Heart left ventricle (tissue), 16 donors: ENCODE results near the gene LSM2. TPM values are rescaled to one million over a fixed set of nuclear protein-coding genes. Genes with fewer than 3 reads are reported as not detected.
A peak's percentile ranks its signal among the peaks of the same experiment; 100 is the strongest.
"Not testable (repeated sequence)": the region's sequence is repeated elsewhere in the genome, so short reads cannot be mapped to it uniquely, and the experiment has no call there.

Experiments used
- ATAC-seq, 4 donors: fragments of 200-7000 bp; cut with Tn5 transposase; one replicate each; pipeline ENCODE4 v1.9.1; 2020 to 2022; ENCODE audit warnings: moderate library complexity in 4 of 4, mild to moderate bottlenecking in 3 of 4, moderate number of reproducible peaks in 1 of 4
- DNase-seq, 5 donors: peaks; one replicate each; pipeline ENCODE4 v3.0.0-alpha.2; 2020
- H3K27ac ChIP-seq, 12 donors: fragments of 200-600 bp; sonication (generic) in 4 of 12; one replicate each; pipeline versions ENCODE4 v1.5.0 to v1.8.0; 2016 to 2022; ENCODE audit warnings: mild to moderate bottlenecking in 2 of 12
- H3K27me3 ChIP-seq, 9 donors: fragments of 200-600 bp; sonication (generic) in 2 of 9; one replicate each; pipeline versions ENCODE4 v1.5.1 to v1.8.0; 2016 to 2022; ENCODE audit warnings: mild to moderate bottlenecking in 3 of 9
- H3K36me3 ChIP-seq, 9 donors: fragments of 200-600 bp; sonication (generic) in 2 of 9; one replicate each; pipeline versions ENCODE4 v1.5.0 to v1.8.0; 2018 to 2022; ENCODE audit warnings: mild to moderate bottlenecking in 2 of 9
- H3K4me1 ChIP-seq, 12 donors: fragments of 200-600 bp; sonication (generic) in 4 of 12; one replicate each; pipeline versions ENCODE4 v1.5.0 to v1.8.0; 2016 to 2022; ENCODE audit warnings: mild to moderate bottlenecking in 3 of 12
- H3K4me3 ChIP-seq, 12 donors: fragments of 200-600 bp; sonication (generic) in 4 of 12; one replicate each; pipeline versions ENCODE4 v1.5.0 to v1.8.0; 2017 to 2022; ENCODE audit warnings: mild to moderate bottlenecking in 9 of 12, moderate library complexity in 4 of 12
- H3K9me3 ChIP-seq, 12 donors: fragments of 200-600 bp; sonication (generic) in 4 of 12; one replicate each; pipeline versions ENCODE4 v1.5.0 to v1.8.0; 2016 to 2022; ENCODE audit warnings: mild to moderate bottlenecking in 1 of 12
- CTCF ChIP-seq, 12 donors: fragments of 200-600 bp; sonication (generic) in 4 of 12; IDR thresholded peaks; one replicate each; pipeline versions ENCODE4 v1.5.0 to v1.8.0; 2018 to 2022; ENCODE audit warnings: antibody characterized with exemption in 12 of 12, mild to moderate bottlenecking in 5 of 12
- POLR2A ChIP-seq, 2 donors: fragments of 450-650 bp; IDR thresholded peaks; one replicate each; pipeline ENCODE4 v1.6.1; 2017; ENCODE audit warnings: antibody characterized with exemption in 2 of 2, mild to moderate bottlenecking in 2 of 2, moderate library complexity in 2 of 2
- WGBS, 4 donors: extraction: QIAGEN DNeasy Blood & Tissue Kit in 2 of 4; methylation state at CpG; one replicate each; pipeline versions ENCODE4 v1.1.5 to v1.1.7; 2013 to 2018; 5-methylcytosine and 5-hydroxymethylcytosine counted together
- intact Hi-C, 10 donors: fragments of 100-400 bp; cut with DNase I; formaldehyde crosslinking; loops; one replicate each; pipeline versions ENCODE4 v1.11.1 to v1.14.2; 2022
- long read RNA-seq, 3 donors: library from polyadenylated mRNA; unstranded; transcript quantifications; one replicate each; pipeline ENCODE4 v2.0.0, GENCODE V29; 2020 to 2021
- polyA plus RNA-seq, 2 donors: library from polyadenylated mRNA; stranded (reverse); fragments of 200-250 nt; gene quantifications; one replicate each; pipeline ENCODE4 v1.2.3, GENCODE V29; 2013
- total RNA-seq, 9 donors: library from RNA; depleted of rRNA in 2 of 9; stranded (reverse); fragments of >200 nt in 2 of 9; fragmentation: NEBNext Ultra II Directional in 3 of 9; extraction: Animal tissue kit (Norgen Biotek cat#: 25700) in 3 of 9; gene quantifications; one replicate each; pipeline versions ENCODE4 v1.1.0 to v1.2.4, GENCODE V29; 2016 to 2023
- donor health status: ischemic (EF 13 %, LVEDD 7.1; RV severe dilation, severe dysfunction).
- donor health status: healthy with polysubstance abuse.
- donor health status: DM: no; HTN: yes; CAD: no.
- donor health status: DM: no; HTN: no; CAD: no.
- donor health status: ischemic (EF 25% LVEDD 6.9; RV normal size, moderate dysfunction).
- donor health status: ischemic (EF 25% LVEDD 5.7; RV mildly dilated, moderate dysfunction).
- donor health status: healthy.
- donor health status: DM: yes; HTN: yes; CAD: no.
- donor health status: ischemic (EF 35%, LVEDD 5.7; RV mildly dilated, moderate dysfunction).
- donor health status: nonischemic (EF 11% LVEDD 7.7; RV severe dilation, severe dysfunction).
- donor health status: DM: yes; HTN: yes; CAD: no.
- donor health status: PGD.
- donor health status: ischemic (EF 29% LVEDD 5.4; RV normal size, mild dysfunction).
- donor health status: nonischemic (EF 23%, LVEDD 6.1; RV moderate dilation, normal function).

Gene LSM2
- total RNA-seq (10 to 100 TPM; 22.9 to 37.4 (median 25.9) TPM), polyA plus RNA-seq (10 to 100 TPM; 27.5 to 64.7 TPM)
- long read RNA-seq, donor 1, transcript LSM2-208 (5 exons, 876 nt) = major isoform, 12 of 16 reads
- long read RNA-seq, donor 1, partial matches to known transcripts = 1 of 16 reads
- long read RNA-seq, donor 1, other reads (novel, unspliced or antisense) = 3 of 16 reads
- long read RNA-seq, donor 2, transcript LSM2-208 (5 exons, 876 nt) = major isoform, 10 of 12 reads
- long read RNA-seq, donor 2, partial matches to known transcripts = 0 of 12 reads
- long read RNA-seq, donor 2, other reads (novel, unspliced or antisense) = 2 of 12 reads
- long read RNA-seq, donor 3, partial matches to known transcripts = 1 of 5 reads
- long read RNA-seq, donor 3, other reads (novel, unspliced or antisense) = 1 of 5 reads

DNA sequence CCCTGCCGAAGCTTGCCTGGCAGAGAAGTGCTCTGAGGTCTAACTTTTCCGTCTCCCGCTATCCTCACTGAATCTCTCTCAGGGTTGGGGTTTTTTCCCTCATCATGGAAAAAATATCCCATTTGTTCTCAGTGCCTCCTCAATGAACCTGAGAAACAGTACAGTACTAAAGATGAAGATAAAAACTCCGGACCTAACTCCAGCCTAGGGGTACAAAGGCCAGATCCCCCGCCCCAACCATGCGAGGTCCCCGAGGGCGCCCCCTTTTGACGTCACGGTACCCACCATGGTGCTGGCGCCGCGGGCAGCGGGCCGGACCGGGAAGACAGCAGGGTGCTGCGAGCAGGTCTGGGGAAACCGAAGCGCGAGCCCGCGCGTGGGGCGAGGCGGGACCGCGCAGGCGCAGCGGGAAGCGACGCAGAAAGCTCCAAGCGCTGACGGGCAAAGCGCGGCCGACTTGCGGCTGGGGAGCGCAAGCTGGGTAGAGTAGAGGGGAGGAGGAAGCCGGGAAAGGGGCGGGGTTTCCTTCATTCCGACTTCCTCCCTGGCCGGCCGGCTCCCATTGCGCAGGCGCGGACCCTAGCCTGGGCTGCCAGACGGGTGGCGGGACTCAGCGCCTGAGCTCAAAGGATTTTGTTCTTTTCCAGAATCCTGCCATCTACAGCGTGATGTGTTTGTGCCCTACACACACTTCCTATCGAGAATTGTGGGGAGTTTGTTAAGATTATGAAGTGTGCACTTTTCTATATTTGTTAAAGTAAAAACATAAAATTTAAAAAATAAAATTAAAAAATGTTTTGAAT is at the start of gene LSM2:
LSM2 (minus strand) TSS at position 497 of the 803 bp plus-strand sequence; CDS start at position 288, 209 bp downstream.
- DNase-seq = peak; percentile 98 to 99 (median 98)
- Histone ChIP-seq H3K36me3 (peaks cover 0 to 28% (median 17%) of the 10 kb centered on the region in 9 donors), H3K27me3 (no peaks in the 10 kb centered on the region), H3K4me3 (peak within 1 kb of the TSS; percentile 40 to 90 (median 66)), H3K9me3 (no peaks in the 10 kb centered on the region), H3K27ac (peak within 1 kb of the TSS; percentile 11 to 97 (median 93)), H3K4me1 (peaks cover 0 to 26% (median 14%) of the 10 kb centered on the region in 12 donors)
- intact Hi-C loops = no loop called here
- peak; percentile 99 for ATAC-seq
- TF ChIP-seq CTCF (IDR thresholded peaks at IDR 0.05) = peak in 10 of 12 donors; percentile 13 to 45 (median 28)
- peak in 1 of 2 donors; percentile 95 for TF ChIP-seq POLR2A (IDR thresholded peaks at IDR 0.05)
- WGBS, 4 donors = 0% methylated on average over 41 to 51 of the region's 51 CpGs

DNA sequence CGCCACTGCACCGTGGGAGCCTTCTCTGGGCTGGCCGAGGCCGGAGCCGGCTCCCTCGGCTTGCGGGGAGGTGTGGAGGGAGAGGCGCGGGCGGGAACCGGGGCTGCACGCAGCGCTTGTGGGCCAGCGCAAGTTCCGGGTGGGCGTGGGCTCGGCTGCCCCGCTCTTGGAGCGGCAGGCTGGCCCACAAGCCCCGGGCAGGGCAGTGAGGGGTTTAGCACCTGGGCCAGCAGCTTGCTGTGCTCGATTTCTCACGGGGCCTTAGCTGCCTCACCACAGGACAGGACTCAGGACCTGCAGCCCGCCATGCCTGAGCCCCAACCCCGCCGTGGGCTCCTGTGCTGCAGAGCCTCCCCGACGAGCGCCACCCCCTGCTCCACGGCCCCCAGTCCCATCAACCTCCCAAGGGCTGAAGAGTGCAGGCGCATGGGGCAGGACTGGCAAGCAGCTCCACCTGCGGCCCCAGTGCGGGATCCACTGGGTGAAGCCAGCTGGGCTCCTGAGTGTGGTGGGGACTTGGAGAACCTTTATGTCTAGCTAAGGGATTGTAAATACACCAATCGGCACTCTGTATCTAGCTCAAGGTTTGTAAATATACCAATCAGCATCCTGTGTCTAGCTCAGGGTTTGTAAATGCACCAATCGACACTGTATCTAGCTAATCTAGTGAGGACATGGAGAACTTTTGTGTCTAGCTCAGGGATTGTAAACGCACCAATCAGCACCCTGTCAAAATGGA is 45.4 kb upstream of the LSM2 start:
- WGBS, 4 donors = 78 to 91% (median 89%) methylated on average over 14 to 35 of the region's 35 CpGs
- DNase-seq, H3K4me3 ChIP-seq, H3K27me3 ChIP-seq, intact Hi-C loops, H3K4me1 ChIP-seq, ATAC-seq, H3K9me3 ChIP-seq, H3K27ac ChIP-seq: not testable (repeated sequence)
- peaks cover 0 to 13% (median 3%) of the 10 kb centered on the region in 9 donors for H3K36me3 ChIP-seq

- 81 to 87% (median 85%) methylated on average over 2 of the region's 2 CpGs for WGBS, 4 donors
- H3K27ac ChIP-seq = no peak overlapping the region
These were observed 44.7 kb upstream of the LSM2 start for GRCh38 chr6:31851485-31851832.

More at GRCh38 chr6:31851485-31851832, 44.7 kb upstream of the LSM2 start:
- ATAC-seq = no peak
- no peaks in the 10 kb centered on the region for H3K27me3 ChIP-seq
- H3K4me3 ChIP-seq = no peak overlapping the region
- TF ChIP-seq CTCF (IDR thresholded peaks at IDR 0.05) = no peak
- TF ChIP-seq POLR2A (IDR thresholded peaks at IDR 0.05) = no peak
- H3K4me1 ChIP-seq = no peaks in the 10 kb centered on the region
- no peaks in the 10 kb centered on the region for H3K9me3 ChIP-seq
- intact Hi-C loops = no loop called here
- DNase-seq = no peak
- H3K36me3 ChIP-seq = peaks cover 0 to 6% (median 0%) of the 10 kb centered on the region in 9 donors
